Osteocyte (in vitro differentiated cells): ENCODE data around the gene FSTL4. TPM values are rescaled to one million over a fixed set of nuclear protein-coding genes. Genes with fewer than 3 reads are reported as not detected.

ENCODE experiments used
- DNase-seq: peaks from one replicate; pipeline ENCODE4 v3.0.0; 2021; ENCODE audit warnings: mixed read lengths; ENCODE audit not compliant: unreplicated experiment; ENCODE audit errors: extremely low spot score
- H3K27ac Mint-ChIP-seq: one replicate; pipeline ENCODE4 v1.8.0; 2021; ENCODE audit warnings: mild to moderate bottlenecking, mixed read lengths; ENCODE audit not compliant: unreplicated experiment
- H3K27me3 Mint-ChIP-seq: one replicate; pipeline ENCODE4 v1.8.0; 2021; ENCODE audit warnings: mixed read lengths; ENCODE audit not compliant: unreplicated experiment
- H3K36me3 Mint-ChIP-seq: one replicate; pipeline ENCODE4 v1.8.0; 2021; ENCODE audit warnings: mixed read lengths; ENCODE audit not compliant: unreplicated experiment
- H3K4me1 Mint-ChIP-seq: one replicate; pipeline ENCODE4 v1.8.0; 2021; ENCODE audit warnings: mixed read lengths; ENCODE audit not compliant: unreplicated experiment
- H3K4me3 Mint-ChIP-seq: one replicate; pipeline ENCODE4 v1.8.0; 2021; ENCODE audit warnings: mild to moderate bottlenecking, moderate library complexity, mixed read lengths; ENCODE audit not compliant: unreplicated experiment
- H3K9me3 Mint-ChIP-seq: one replicate; pipeline ENCODE4 v1.8.0; 2021; ENCODE audit warnings: mixed read lengths; ENCODE audit not compliant: unreplicated experiment
- total RNA-seq: library from RNA; stranded (reverse); gene quantifications from 2 replicates; pipeline ENCODE4 v1.2.1, GENCODE V29; 2021
- TF ChIP-seq, protein P1 (sequence below): fragments of 200-600 bp; sonication (generic); IDR thresholded peaks from 2 replicates; pipeline ENCODE4 v1.5.0; 2021; ENCODE audit warnings: antibody characterized with exemption, mild to moderate bottlenecking, moderate library complexity

Gene FSTL4
- total RNA-seq, 1 donor from 2014 or later: not detected

DNA sequence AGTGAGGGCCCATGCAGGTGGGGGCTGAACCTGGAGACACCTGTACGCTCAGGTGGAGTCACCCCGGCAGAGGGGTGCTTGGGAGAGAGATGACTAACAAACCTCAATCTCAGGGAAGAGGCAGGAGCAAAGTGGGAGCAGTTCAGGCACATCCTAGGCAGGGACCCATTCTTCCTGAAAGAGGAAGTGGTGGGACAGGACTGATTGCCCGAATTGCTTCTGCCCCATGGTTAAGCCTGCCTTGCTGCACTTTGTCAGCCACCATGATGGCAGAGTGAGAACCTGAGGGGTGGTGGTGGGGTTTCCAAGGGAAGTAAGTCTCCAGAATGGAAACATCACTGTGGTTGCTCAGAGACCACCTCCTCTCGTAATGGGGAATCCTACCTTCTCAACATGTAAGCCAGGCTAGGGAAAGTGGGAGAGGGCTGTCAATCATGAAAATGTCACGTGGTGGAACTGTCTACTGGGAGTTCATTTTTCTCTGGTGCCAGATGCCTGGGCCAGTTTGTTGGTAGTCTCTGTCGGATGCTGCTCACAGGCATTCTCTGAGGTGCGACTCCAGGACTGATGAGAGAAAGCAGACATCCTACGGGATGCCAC lies 410.2 kb downstream of the FSTL4 start:
- TF ChIP-seq, protein P1, sequence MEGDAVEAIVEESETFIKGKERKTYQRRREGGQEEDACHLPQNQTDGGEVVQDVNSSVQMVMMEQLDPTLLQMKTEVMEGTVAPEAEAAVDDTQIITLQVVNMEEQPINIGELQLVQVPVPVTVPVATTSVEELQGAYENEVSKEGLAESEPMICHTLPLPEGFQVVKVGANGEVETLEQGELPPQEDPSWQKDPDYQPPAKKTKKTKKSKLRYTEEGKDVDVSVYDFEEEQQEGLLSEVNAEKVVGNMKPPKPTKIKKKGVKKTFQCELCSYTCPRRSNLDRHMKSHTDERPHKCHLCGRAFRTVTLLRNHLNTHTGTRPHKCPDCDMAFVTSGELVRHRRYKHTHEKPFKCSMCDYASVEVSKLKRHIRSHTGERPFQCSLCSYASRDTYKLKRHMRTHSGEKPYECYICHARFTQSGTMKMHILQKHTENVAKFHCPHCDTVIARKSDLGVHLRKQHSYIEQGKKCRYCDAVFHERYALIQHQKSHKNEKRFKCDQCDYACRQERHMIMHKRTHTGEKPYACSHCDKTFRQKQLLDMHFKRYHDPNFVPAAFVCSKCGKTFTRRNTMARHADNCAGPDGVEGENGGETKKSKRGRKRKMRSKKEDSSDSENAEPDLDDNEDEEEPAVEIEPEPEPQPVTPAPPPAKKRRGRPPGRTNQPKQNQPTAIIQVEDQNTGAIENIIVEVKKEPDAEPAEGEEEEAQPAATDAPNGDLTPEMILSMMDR: no peak
- Mint-ChIP-seq H3K4me3 (no peak overlapping the region), H3K27me3 (no peaks in the 10 kb centered on the region), H3K36me3 (no peaks in the 10 kb centered on the region), H3K27ac (no peak overlapping the region), H3K9me3 (peaks cover 4% of the 10 kb centered on the region), H3K4me1 (peaks cover 21% of the 10 kb centered on the region)
- peak; percentile 71 for DNase-seq

DNA sequence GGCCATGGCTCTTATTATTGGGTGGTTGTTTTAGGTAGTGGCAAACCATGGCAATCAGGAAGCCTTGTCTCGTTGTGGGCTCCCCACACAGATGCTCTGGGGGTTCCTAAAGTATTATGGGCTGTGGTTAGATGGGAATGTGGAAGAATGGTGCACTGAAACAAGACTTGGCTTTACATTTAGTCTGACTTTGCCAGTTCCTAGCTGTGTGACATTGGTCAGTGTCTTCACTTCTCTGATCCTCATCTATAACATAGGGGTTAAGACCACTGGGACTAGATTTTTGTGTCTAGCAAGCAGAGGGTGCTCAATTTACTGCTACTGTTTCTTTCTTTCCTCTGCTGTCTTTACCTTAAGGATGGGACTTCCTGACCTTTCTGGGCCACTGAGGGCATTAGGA lies 411.0 kb downstream of the FSTL4 start:
- Mint-ChIP-seq H3K4me3 (no peak overlapping the region), H3K4me1 (peaks cover 19% of the 10 kb centered on the region), H3K27me3 (no peaks in the 10 kb centered on the region), H3K9me3 (peaks cover 4% of the 10 kb centered on the region), H3K36me3 (no peaks in the 10 kb centered on the region), H3K27ac (no peak overlapping the region)
- TF ChIP-seq, protein P1: no peak
- DNase-seq: peak; percentile 27

DNA sequence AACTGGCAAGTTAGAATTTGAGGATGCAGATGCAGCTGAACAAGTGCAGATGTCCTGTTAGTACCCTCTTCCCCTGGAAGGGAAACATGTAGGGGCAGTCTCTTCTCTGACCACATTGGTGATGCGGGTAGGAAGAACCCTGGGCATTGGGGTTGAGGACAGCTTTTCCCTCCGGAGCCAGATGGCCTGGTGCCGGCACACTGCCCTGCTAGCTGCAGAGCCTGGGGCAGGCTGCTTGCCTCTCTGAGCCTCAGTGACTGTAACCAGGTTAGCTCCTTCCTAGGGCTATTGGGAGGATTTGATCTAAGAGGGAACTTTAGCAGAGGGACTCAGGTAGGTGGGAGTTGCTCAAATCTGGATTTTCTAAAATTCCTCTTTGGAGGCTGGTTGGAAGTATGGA lies 412.1 kb downstream of the FSTL4 start:
- H3K9me3 Mint-ChIP-seq: peaks cover 4% of the 10 kb centered on the region
- no peak overlapping the region for H3K4me3 Mint-ChIP-seq
- DNase-seq: peak; percentile 70
- H3K4me1 Mint-ChIP-seq: peaks cover 10% of the 10 kb centered on the region
- no peaks in the 10 kb centered on the region for H3K36me3 Mint-ChIP-seq
- no peak overlapping the region for H3K27ac Mint-ChIP-seq
- no peaks in the 10 kb centered on the region for H3K27me3 Mint-ChIP-seq
- TF ChIP-seq, protein P1: no peak

DNA sequence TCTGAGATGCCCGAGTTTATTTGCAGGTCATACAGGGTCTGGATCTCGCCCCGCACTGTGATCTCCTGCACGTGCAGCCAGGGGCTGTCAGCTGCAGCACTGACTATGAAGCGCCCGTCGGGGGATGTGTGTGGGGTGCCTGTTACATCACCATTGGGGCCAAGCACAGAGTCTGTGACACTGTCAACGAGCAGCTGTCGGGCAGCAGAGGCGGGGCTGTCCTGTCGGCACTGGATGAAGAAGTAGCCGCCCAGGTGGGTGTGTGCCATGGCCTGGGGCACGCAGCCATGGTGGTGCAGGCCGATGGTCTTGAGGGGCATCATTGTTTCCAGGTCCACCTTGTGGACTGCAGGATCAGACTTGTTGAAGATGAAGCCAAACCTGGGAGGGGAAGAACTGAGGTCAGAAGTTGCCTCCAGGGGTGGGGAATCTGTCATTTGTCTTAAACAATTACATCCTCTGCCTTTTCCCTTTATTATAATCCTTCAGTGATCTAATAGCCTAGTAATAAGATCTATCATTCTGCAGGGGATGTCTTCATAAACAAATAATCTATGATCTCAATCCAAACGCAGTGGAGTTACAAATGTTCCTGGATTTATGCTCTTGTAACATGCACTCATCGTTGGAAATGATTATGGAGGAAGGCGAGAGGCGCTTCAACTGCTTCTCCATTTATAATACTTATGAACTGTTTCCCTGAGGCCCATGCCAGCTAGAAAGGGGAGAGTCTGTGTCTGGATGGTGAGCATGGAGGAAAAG lies 412.7 kb downstream of the FSTL4 start:
- Mint-ChIP-seq H3K27ac (no peak overlapping the region), H3K27me3 (no peaks in the 10 kb centered on the region), H3K36me3 (no peaks in the 10 kb centered on the region), H3K4me1 (peaks cover 4% of the 10 kb centered on the region), H3K9me3 (peaks cover 4% of the 10 kb centered on the region), H3K4me3 (no peak overlapping the region)
- TF ChIP-seq, protein P1: no peak
- peak; percentile 78 for DNase-seq

DNA sequence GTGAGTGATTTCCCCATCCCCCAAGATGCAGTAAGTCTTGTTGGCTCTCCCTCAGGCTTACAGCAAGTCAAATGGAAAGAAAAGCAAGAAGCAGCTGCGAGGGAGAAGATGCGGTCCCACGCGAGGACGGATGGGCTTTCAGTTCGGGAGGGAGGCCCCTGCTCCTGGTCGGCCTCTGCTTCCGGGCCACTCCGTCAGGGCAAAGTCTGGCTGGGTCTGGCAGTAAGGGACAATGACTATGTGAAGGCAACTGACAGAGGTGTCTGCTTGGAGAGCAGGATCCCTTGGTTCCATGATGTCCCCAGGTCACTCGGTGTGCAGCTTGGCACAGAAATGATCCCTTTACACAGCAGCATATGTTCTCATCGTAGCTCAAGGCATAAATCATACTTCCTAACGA lies 413.8 kb downstream of the FSTL4 start:
- Mint-ChIP-seq H3K4me3 (no peak overlapping the region), H3K9me3 (peaks cover 4% of the 10 kb centered on the region), H3K36me3 (no peaks in the 10 kb centered on the region), H3K4me1 (peaks cover 1% of the 10 kb centered on the region), H3K27ac (no peak overlapping the region), H3K27me3 (no peaks in the 10 kb centered on the region)
- TF ChIP-seq, protein P1: no peak
- no peak for DNase-seq
